ENCODE measurements around the gene FIGNL2.

The FIGNL2 gene

DNA sequence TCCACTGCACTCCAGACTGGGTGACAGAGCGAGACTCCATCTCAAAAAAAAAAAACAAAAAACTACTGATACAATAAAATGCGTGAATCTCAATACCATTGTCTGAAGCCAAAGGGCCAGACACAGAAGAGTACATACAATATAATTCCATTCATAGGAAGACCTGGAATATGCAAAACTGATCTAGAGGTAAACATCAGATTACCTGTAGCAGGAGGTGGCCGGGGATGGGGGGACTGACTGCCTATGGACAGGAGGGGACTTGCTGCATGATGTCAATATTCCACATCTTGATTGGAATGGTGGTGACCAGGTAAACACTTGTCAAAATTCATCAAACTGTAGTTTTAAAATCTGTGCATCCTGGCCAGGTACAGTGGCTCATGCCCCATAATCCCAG, 12.5 kb upstream of the FIGNL2 start:
- no peak overlapping the region for H3K27ac ChIP-seq
- H3K36me3 ChIP-seq (ENCODE audit: control insufficient read depth, insufficient read depth, low read length) = no peaks in the 10 kb centered on the region
- no peak overlapping the region for H3K4me3 ChIP-seq (ENCODE audit: low read depth, low read length)
- H3K27me3 ChIP-seq (ENCODE audit: control insufficient read depth, insufficient read depth, low read length) = no peaks in the 10 kb centered on the region
- H3K9ac ChIP-seq = no peak overlapping the region
- no peaks in the 10 kb centered on the region for H3K79me2 ChIP-seq
- no peaks in the 10 kb centered on the region for H3K9me3 ChIP-seq (ENCODE audit: control insufficient read depth, low read length)
- no peaks in the 10 kb centered on the region for H3K4me1 ChIP-seq
- TF ChIP-seq, protein P1, sequence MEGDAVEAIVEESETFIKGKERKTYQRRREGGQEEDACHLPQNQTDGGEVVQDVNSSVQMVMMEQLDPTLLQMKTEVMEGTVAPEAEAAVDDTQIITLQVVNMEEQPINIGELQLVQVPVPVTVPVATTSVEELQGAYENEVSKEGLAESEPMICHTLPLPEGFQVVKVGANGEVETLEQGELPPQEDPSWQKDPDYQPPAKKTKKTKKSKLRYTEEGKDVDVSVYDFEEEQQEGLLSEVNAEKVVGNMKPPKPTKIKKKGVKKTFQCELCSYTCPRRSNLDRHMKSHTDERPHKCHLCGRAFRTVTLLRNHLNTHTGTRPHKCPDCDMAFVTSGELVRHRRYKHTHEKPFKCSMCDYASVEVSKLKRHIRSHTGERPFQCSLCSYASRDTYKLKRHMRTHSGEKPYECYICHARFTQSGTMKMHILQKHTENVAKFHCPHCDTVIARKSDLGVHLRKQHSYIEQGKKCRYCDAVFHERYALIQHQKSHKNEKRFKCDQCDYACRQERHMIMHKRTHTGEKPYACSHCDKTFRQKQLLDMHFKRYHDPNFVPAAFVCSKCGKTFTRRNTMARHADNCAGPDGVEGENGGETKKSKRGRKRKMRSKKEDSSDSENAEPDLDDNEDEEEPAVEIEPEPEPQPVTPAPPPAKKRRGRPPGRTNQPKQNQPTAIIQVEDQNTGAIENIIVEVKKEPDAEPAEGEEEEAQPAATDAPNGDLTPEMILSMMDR (IDR thresholded peaks at IDR 0.05) = no peak
- no peak overlapping the region for H3K4me2 ChIP-seq (ENCODE audit: low read length)
- H2AFZ ChIP-seq = no peak overlapping the region

DNA sequence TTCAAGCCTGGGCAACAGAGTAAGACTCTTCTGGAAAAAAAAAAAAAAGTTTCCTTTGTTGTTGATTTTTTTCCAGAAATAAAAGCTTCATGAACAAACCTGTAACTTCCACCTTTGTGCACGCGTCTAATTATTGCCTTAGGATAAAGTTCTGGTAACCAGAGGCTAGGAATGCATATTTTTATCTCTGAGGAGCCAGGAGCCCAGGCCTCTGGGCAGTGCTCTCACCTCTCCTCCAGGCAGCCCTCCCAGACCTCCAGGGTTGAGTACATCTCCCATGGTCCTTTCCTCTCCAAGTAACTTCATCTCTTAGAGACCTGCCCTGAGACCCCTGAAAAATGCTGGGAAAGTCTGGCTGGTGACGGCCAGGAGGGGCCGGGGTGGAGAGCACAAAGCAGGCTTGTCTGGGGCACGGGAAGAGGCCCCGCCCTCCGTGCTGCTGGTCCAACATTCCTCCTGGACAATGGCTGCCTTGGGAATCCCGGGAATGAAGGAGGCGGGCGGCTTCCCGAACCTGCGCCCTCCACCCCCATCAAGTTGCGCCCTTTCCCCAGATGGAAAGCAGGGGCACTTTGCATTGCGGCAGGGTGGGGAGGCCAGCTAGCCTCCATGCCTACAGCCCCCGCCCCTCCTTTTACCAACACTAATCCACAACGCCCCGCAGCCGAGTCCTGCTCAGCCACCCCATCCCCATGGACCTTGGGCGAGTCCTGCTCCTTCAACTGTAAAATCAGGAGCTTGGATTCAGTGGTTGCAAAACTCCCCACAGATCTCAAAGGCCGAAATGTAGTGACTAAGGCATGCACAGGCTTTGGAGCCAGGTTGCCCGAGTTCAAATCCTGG, 7.3 kb upstream of the FIGNL2 start:
- Histone ChIP-seq H3K27me3 (ENCODE audit: control insufficient read depth, insufficient read depth, low read length) (no peaks in the 10 kb centered on the region), H3K9me3 (ENCODE audit: control insufficient read depth, low read length) (no peaks in the 10 kb centered on the region), H3K4me3 (ENCODE audit: low read depth, low read length) (no peak overlapping the region), H3K4me2 (ENCODE audit: low read length) (no peak overlapping the region), H3K36me3 (ENCODE audit: control insufficient read depth, insufficient read depth, low read length) (no peaks in the 10 kb centered on the region), H3K27ac (no peak overlapping the region), H2AFZ (no peak overlapping the region), H3K4me1 (peaks cover 8% of the 10 kb centered on the region), H3K79me2 (peaks cover 2% of the 10 kb centered on the region), H3K9ac (no peak overlapping the region)
- TF ChIP-seq, protein P1 (IDR thresholded peaks at IDR 0.05) = no peak

DNA sequence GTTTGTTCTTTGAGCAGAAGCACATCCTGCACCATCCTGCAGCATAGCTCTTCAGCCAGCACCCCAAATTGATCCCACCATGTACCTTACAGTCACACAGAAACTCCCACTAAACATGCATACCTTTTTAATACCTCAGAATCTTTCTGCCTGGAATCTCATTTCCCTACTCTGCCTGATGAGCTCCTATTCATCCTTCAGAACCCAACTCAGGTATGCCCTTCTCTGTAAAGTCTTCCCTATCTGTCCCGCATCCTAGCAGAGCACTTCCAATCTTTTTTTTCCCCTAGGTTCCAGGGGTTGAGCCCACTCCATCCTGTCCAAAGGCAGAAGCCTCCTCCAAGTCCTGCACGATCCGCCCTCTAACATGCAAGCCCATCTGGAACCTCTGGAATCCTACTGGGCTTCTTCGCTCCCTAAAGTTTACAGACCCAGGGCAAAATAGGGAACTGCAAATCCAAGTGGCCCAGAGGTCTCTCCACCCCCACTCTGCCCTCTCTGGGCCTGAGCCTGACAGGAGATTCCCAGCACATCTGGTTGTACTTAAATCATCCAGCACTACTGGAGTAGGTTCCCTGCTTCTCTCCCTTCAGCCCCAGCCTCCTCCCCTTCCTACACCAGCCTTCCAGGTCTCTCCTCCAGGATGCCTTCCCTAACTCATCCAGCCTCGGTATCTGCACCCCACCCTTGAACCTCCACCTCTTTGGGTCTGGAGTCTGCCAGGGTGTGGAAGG, 4.1 kb upstream of the FIGNL2 start:
- TF ChIP-seq, protein P1 (IDR thresholded peaks at IDR 0.05) = no peak
- no peak overlapping the region for H3K27ac ChIP-seq
- H3K9ac ChIP-seq = no peak overlapping the region
- no peak overlapping the region for H2AFZ ChIP-seq
- H3K79me2 ChIP-seq = peaks cover 2% of the 10 kb centered on the region
- peaks cover 19% of the 10 kb centered on the region for H3K4me1 ChIP-seq
- H3K27me3 ChIP-seq (ENCODE audit: control insufficient read depth, insufficient read depth, low read length) = no peaks in the 10 kb centered on the region
- no peak overlapping the region for H3K4me2 ChIP-seq (ENCODE audit: low read length)
- no peaks in the 10 kb centered on the region for H3K36me3 ChIP-seq (ENCODE audit: control insufficient read depth, insufficient read depth, low read length)
- no peaks in the 10 kb centered on the region for H3K9me3 ChIP-seq (ENCODE audit: control insufficient read depth, low read length)
- H3K4me3 ChIP-seq (ENCODE audit: low read depth, low read length) = no peak overlapping the region

DNA sequence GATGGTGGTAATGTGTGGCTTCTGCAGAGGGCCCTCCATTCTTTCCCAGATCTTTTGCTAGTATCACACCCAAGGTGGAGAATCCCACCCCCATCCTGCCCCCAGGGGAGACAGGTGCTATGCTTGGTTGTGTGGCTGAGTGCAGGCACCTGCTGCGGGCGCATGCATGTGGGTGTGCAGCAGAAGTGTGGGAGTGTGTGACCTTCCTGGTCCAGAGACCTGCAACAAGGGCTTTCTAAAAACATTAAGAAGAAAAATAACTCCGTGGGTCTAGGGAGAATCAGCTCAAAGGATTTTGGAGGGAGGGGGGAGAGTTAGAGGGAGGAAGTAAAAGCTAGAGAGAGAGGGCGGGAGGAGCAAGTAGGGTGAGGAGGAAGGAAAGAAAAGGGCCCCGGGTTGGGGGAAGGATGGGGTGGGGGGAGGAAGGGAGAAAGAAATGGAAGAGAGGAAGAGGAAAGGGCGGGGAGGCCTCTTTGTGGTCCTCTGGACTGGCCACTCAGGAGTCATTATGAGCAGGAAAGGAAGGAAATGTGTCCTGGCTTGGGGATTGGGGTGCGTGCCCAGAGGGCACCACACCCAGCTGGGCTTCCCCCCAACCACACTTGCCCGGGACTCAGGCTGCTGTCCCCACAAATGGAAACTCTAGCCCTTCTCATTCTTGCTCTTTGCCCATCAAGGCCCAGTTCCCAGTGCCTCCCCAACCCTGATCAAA, 3.1 kb upstream of the FIGNL2 start:
- H3K79me2 ChIP-seq = peaks cover 3% of the 10 kb centered on the region
- H3K9me3 ChIP-seq (ENCODE audit: control insufficient read depth, low read length) = no peaks in the 10 kb centered on the region
- no peaks in the 10 kb centered on the region for H3K36me3 ChIP-seq (ENCODE audit: control insufficient read depth, insufficient read depth, low read length)
- no peaks in the 10 kb centered on the region for H3K27me3 ChIP-seq (ENCODE audit: control insufficient read depth, insufficient read depth, low read length)
- TF ChIP-seq, protein P1 (IDR thresholded peaks at IDR 0.05) = no peak
- no peak overlapping the region for H3K4me3 ChIP-seq (ENCODE audit: low read depth, low read length)
- peak overlapping the region; percentile 22 for H3K4me2 ChIP-seq (ENCODE audit: low read length)
- peak overlapping the region; percentile 43 for H3K27ac ChIP-seq
- H3K9ac ChIP-seq = no peak overlapping the region
- H2AFZ ChIP-seq = no peak overlapping the region
- peaks cover 20% of the 10 kb centered on the region for H3K4me1 ChIP-seq

Measured in parathyroid adenoma (tissue), 2 donors.